NCI-H2107 treated with DMSO at 0.1 percent for 48 hours (cell line): ENCODE results near the gene PKIB.
"Not testable (repeated sequence)": the region's sequence is repeated elsewhere in the genome, so short reads cannot be mapped to it uniquely, and the experiment has no call there.

Experiments used
- DNase-seq: peaks from one replicate; lab custom pipeline; 2025; ENCODE audit not compliant: unreplicated experiment; lab: John Stamatoyannopoulos, UW

Gene PKIB

DNA sequence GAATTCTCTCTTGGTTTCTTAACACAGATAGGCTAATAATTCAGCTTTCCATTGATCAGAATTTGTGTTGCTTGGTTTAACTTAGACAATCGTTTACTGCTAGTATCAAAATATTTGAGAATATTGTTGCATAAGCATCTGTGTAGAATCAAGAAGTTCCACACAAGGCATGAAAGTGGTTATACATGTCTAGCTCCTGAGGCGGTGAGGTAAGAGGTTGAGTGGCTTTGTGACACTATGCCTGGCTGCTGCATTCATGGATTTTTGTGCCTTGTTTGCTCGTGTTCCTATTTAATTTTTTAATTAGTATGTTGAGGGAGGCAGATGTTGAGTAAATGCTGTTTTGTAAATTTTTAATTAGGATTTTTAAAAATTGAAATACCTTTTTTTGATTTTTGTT, 10.2 kb downstream of the PKIB start:
- DNase-seq = no peak

DNA sequence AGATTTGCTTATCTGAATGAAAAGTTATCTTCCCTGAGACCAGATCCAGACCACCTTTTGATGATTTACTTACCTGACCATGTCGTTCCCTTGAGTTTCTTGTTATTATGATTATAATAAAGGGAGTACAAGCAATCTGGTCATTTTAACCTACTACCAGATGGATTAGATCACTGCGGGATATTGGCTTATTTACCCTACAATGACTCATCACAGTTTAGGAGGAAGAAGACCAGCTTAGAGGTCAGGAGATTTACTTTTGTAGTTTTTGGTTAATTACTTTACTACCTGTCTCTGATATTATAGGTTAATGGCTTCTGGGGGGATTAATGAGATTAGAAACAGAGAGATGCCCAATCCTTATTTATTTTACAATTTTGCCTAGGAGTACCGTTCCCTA, 10.7 kb downstream of the PKIB start:
- DNase-seq = no peak

DNA sequence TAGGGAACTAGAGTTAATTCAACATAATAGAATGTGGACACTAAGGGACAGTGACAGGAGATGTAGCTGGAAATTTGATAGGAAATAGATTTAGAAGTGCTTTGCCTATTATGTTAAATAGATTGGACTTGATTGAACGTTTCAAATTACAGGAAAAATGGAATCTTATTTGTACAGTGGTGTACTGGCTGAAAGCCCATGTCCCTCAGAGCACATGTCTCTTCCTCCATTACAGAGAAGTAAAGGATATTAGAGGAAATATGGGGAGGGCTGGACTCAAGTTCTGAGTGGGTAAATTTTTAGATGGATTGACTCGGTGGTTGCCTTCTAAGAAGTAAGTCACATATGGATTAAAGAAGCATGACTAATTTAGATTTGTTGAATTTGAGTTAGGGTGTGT, 11.4 kb downstream of the PKIB start:
- no peak for DNase-seq

DNA sequence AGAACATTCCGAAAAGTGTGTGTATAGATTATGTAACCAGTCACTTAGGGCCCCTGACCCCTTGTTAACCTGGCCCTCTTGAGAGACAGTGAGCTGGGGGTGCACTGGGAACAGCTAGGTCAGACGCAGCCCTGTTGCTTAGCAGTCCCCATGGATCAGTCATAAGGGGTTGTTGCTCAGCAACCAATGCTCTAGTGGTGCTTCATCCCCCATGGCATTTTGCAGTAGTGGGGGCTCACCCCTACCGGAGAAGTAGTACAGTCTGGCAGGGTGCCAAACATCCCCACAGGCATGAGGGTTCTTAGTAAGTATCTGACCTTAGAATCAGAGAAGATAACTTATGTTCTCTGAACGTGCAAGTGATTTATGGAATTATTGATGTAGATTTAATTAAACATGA, 12.3 kb downstream of the PKIB start:
- peak; percentile 17 for DNase-seq

DNA sequence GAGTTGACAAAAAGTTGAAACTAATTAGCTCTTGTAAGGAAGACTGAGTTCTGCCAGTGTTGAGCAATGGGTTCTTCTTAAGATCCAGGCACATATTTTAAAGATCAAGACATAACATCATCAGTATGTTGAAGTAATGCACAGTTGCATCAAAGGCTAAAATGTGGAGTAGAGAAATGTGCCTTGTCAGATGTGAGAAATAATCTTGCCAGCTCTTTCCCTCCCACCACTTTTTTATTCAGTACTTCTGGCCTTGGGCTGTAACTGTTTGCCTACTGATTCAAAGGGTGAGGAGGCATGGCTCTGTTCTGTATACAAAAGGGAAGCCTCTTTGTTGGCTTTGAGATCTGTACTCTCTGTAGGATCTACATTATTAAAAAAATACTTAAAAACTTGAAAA, 13.1 kb downstream of the PKIB start:
- no peak for DNase-seq

DNA sequence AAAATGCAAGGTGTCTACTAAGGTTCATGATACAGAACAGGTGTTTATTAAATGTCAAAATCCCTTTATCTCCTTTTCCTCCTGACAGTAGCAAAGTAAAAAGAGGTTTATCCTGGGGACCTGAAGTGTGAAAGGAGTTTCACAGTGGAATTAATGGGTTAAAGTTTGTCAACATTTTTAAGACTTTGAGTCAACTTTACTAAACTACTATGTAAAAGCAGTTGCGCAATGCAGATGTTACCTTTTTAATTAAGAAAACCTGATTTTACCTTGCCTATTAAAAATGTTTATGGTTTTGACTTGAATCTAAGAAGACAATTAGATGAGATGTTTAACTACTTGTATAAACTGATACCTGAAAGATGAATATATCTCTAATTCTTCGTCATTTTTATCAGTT, 14.6 kb downstream of the PKIB start:
- DNase-seq = no peak

DNA sequence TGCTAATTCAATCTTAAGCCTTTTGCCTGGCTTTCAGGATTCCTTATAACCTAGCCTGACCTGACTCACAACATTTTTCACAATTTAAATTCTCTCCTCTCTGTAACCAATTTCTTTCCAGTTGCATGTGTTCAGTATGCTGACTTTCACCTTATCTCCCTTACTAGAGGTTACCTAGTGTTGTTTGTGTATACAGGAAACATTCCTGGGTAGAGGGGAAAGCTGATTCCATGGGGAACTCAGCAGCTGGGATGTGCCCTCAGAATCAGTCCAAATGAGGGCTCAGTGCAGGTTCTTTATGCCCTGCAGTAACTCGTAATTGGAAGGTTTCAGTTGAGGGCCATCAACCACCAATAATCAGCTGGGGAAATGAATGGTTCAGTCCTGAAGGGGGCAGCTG, 18.5 kb downstream of the PKIB start:
- no peak for DNase-seq

DNA sequence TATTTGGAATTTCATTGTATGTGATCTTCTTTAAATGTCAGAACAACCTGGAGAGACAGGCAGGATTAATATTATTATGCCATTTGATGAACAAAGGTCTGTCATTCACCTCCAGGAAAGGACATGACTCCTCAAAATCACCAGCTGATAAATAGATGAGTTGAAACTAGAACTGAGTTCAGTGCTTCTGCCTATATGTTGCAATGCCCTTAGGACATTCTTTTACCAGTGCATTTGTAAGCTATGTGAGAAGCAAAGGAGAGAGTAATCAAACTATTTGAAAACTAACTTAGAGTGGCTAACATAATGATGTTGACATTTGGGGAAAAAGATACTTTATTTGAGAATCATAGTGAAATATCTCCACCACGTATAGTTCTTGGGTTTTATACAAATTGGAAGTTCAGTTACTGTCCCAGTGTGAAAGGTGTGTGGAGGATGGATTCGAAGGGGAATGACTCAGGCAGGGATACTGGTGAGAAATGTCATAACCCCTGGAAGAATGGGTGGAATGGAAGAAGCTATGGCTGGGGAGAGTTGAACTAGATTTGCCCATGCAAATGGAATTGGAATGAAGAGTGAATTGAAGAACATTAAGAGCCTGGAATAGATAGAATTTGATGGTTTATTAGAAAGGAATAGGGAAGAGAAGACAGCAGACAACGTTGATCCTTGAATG, 21.5 kb downstream of the PKIB start:
- DNase-seq = no peak

DNA sequence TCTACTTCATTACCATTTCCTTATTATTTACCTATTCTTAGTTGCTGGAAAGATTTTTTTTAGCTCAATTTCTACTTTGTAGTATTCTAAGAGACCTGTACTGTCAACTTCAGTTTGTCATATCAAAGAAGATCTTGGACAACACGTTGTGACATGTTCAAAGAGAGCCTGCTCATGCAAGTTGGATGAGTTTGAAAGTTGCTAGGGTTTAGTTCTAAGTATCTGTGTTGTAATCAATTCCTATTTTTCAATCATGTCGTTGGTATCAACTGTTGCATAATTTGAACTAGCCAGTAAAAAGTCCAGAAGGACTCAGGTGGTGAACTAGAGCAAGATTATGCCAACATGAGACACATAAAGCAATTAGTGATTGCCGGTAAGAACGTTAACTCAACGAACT, 30.2 kb downstream of the PKIB start:
- no peak for DNase-seq

DNA sequence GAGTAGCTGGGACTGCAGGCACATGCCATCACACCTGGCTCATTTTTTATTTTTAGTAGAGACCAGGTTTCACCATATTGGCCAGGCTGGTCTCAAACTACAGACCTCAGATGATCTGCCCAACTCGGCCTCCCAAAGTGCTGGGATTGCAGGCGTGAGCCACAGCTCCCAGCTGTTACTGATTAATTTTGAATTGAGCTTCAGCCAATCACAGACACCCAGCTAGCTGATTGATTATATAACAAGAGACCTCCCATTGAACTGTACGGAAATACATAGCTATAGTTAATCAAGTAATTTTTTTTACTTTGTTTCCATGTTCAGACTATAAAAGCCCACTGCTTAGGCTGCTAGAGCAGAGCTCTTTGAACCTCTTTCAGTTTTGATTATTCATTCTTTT, 31.6 kb downstream of the PKIB start:
- DNase-seq = no peak

DNA sequence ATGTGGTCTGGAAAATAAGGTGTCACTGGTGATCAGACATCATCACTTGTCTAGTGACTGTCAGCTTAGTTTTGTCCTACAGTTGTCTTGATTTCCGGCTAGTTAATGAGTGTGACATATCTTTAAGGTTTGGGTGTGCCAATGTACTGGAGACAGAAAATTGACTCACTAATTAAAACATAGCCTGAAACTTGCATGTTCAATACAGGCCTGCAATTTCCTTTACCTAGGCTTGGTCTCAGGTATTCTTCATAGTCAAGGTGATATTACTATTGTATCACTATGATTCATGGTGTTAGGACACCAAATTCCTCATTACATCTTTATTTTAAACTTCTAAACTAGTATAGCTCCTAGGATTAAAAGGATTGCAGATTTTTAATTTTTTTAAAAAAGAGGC, 32.4 kb downstream of the PKIB start:
- DNase-seq = not testable (repeated sequence)

DNA sequence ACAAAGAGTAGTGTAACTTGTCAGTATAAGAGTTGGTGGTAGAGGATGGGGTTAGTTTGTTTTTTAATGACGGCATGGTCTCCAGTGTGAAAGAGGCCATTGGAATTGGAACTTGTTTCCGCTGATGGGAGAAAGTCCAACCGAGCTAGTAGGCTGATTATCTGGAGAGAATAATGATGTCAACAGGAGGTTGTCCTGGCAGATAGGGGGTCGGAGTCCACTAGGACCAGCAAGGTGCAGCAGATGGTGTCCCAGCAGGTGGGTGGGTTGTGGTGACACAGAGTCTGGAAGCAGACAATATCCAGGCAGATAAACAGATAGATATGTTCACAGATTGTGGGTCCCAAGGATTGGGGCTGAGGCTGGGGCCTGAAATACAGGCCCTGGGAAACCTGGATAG, 35.1 kb downstream of the PKIB start:
- DNase-seq = no peak

DNA sequence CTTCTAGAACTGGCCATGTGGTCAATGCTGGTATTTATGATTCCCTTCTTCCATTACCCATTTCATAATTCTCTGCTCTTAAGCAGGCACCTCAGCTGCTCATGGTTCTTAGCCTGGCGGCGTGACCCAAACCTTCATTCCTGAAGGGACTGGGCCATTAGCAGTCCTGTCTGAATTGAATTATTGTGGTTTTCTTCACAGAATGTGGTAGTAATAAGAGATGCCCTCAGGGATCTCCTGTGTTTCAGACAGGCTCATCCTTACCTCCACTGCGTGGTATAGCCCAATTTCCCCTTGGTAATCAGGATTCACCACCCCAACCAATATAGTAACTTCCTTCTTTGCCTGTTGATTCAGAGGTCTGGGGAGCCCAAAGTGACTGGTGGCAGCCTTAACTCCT, 37.6 kb downstream of the PKIB start:
- DNase-seq = no peak

DNA sequence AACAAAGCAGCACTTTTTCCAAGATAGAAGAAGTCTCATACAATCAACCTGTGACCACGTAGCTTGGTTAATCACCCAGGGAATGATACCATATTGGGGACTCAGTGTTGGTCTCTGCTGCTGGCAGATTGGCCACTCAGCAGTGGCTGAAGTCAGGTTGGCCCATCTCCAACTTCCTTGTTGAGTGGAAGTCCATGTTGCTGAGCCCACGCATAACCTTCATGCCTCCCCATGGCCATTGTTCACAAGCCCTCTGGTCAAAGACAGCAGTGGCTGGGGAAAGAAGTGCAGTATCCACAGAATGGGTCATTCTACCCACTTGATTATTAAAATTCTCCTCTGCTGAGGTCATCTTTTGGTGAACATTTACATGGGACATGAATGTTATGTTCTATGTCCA, 38.5 kb downstream of the PKIB start:
- DNase-seq = no peak

DNA sequence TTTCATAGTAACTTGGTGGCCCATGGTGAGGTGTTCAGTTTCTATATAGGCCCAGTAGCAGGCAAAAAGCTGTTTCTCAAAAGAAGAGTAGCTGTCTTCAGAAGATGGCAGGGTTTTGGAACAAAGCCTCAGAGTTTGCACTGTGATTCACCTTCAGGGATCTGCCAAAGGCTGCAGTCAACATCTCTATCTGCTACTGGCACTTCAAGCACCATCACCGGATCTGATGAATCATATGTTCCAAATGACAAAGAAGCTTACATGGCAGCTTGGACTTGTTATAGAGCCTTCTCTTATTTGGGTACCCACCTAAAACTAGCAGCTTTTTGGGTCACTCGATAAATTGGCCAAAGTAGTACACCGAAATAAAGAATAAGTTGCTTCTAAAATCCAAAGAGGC, 39.5 kb downstream of the PKIB start:
- no peak for DNase-seq

DNA sequence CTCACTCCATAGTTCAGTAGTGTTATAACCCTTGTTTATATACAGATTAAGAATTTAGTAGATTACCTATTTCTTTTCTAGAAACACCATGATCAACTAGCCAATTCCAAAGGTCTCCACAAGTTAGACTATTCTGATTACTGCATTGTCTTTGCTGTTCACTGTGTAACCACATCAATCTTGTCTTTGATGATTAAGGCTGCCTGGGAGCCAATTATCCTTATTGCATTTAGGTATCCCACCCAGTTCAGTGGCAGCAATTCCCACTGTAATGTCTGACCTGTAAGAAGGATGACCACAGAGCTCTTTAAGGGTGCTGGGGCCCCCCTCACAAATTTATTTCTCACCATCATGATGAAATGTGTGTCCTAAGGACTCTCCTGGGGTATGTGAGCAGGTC, 40.2 kb downstream of the PKIB start:
- DNase-seq = no peak

DNA sequence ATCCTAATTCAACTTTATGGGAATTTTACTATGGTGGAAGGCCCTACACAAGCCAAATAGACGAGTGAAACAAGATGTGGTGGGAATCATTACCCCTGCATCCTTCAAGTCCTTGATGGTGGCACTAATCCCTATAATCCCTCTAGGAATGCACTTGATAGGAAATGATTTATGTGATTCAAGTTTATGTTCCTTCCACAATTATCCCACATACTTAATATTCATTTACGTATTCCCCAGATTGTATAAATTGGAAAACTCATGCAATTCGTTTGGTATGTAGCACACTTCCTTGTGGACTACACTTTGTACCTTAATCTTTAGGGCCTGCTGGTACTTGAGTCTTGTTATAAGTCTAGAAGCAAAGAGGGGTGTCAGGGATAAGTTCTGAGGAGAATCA, 40.8 kb downstream of the PKIB start:
- no peak for DNase-seq

DNA sequence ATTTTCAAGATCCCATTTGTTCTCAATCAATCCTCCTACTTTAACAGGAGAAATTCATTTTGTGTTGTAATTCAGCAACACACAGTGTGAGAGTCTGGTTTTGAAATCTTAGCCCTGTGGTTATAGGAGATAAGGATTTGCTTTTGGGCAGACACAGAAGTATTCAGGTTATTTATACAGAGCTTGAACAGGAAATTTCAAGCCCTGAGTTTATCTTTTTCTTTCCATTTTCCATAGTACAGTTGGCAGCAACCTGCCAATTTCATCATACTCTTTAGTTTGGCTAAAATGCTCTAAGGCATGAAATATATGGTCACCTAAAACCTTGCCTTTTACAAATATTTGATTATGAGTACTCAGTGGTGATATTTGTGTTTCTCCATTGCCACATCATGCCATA, 41.4 kb downstream of the PKIB start:
- DNase-seq = no peak

DNA sequence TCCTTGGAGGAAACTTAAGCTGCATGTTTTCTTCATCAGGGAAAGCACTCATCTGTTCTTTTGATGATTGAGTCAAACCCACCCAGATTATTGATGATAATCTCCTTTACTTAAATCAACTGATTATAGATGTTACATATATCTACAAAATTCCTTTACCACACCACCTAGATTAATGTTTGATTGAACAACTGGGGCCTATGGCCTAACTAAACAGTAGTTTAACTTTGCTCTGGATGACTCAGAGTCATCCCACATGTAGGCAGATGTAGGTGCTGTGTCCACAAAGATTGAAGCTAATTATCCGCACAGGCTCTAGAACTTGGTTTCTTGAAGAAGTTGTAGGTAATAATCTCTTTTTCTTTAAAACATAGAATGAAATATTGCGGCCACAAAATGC, 42.2 kb downstream of the PKIB start:
- no peak for DNase-seq

DNA sequence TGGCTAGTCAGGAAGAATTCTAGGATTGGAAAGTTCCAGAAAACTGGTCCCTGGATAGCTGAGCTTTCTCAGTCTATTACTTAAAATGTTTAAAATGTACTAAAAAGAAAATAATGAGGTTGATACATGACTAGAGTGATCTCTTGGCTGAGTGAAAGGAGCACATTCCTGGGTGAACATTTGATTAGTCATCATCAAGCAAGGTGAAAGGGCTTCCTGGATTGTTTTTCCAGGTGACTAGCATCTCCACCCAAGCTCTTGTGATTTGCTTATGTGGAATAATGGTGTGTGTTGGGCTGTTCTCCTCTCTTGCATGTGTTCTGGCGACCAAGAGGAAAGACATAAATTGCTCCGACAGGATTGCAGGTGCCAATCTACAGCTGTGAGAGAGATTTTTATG, 42.9 kb downstream of the PKIB start:
- no peak for DNase-seq

DNA sequence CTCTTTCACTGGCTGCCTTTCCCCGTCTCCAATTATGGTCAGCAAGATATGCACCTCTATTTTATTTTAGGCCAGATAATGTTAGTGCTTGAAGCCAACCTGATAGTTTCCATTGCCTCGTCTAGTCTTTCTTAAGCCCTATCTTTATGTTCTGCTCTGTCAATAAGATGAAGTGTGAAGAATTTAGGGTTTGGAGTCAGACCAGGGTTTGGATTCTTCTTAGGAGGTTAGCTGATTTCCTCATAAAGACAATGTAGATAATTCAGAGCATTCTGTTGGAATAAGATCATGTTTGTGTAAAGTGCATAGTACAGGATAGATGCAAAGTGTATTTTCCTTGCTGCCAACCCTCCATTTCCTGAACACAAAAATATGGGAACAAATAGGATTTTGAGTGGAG, 43.8 kb downstream of the PKIB start:
- no peak for DNase-seq

DNA sequence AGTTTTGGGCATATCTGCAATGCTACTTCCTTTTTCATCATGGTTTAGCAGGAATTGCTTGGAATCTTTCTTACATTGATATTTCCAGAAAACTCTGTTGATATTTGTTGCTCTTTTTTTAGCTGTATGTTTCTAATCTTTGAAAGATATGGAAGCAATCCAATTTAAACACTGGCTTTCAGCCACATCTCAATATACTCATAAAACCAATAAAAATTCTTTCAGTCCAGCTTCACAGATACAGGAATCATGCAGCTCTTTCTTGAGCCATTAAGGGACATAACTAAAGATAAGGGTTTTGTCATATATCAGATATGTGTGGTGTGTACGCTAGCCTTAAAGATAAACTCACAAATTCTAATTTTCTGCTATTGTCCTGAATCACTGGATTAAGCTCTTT, 47.4 kb downstream of the PKIB start:
- no peak for DNase-seq

DNA sequence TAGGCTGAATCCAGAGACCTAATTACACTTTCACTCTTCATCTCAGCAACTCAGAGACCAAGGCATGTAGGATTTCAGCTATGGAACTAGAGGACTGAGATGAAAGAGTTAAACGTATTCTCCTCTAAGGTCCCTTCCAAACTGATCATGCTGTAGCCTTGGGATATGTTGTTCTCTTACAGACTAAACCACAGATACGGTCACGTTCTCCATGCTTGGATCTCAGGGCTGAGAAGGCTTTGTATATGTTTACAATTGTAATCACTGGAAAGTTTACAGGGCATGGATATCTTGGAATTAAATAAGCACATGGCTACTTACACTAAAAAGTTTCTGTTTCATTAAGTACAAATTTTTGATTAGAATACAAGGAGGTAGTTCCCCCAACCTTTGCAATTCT, 50.1 kb downstream of the PKIB start:
- DNase-seq = no peak

DNA sequence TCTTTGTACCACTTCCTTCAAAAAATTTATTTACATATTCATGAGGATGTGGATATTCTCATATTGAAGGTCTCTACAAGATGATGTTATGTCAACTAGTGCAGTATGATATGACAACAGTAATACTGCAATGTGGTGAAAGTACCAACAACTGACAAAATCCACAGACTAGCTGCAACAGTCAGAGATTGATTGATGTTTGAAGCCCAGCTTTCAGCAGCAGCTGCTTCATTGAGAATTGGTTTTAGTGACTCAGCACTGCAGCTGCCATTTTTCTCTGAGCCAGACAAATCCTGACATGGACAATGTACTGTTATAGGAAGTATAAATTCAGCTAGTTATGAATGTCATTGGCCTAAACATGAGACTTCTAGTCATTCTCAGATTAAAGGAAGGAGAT, 53.8 kb downstream of the PKIB start:
- DNase-seq = no peak
